H7 (cell line): ENCODE data around the gene CEMIP. TPM values are rescaled to one million over a fixed set of nuclear protein-coding genes. Genes with fewer than 3 reads are reported as not detected.
A peak's percentile ranks its signal among the peaks of the same experiment; 100 is the strongest.

Experiments used
- DNase-seq: peaks from one replicate; pipeline ENCODE4 v3.0.0; 2012
- H3K27me3 ChIP-seq: 2 replicates; pipeline ENCODE4 v1.6.0; 2011; ENCODE audit warnings: mild to moderate bottlenecking, low read length; ENCODE audit not compliant: control insufficient read depth, insufficient read depth
- H3K36me3 ChIP-seq: replicated peaks from 2 replicates; pipeline ENCODE4 v1.5.1; 2011; ENCODE audit warnings: low read length; ENCODE audit not compliant: control insufficient read depth, insufficient read depth
- H3K4me3 ChIP-seq: 2 replicates; pipeline ENCODE4 v1.5.1; 2011; ENCODE audit warnings: low read depth, mild to moderate bottlenecking, control low read depth, low read length, moderate library complexity; ENCODE audit not compliant: insufficient read depth
- total RNA-seq: library from RNA; depleted of rRNA; stranded (reverse); fragments of >200 nt; shearing (Covaris generic); gene quantifications from 2 replicates; pipeline ENCODE4 v1.2.3, GENCODE V29; 2014

Gene CEMIP
- total RNA-seq, 1 experiment from 2014 or later = 0.03 TPM

DNA sequence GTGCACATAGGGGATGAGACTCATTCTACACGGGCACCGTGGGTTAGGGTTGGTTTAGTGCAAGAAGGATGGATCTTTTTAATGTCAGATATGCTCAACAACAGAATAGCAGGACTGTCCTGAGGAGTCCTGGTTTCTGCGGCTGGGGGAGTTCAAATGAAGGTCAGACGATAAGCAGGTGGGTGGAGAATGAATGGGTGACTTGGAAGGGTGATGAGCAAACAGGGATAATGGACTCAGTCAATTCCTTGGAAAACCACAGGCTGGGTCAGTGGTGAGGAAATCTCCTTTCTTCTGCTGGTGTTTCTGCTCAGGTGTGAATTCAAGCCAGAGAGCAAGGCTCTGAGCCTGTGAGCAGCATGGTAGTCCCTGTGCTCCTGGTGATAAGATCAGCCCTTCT, 150.5 kb downstream of the CEMIP start:
- no peaks in the 10 kb centered on the region; the same call in 1 of the 2 replicates for H3K36me3 ChIP-seq
- no peak for DNase-seq
- no peaks in the 10 kb centered on the region for H3K27me3 ChIP-seq
- H3K4me3 ChIP-seq = no peak overlapping the region

DNA sequence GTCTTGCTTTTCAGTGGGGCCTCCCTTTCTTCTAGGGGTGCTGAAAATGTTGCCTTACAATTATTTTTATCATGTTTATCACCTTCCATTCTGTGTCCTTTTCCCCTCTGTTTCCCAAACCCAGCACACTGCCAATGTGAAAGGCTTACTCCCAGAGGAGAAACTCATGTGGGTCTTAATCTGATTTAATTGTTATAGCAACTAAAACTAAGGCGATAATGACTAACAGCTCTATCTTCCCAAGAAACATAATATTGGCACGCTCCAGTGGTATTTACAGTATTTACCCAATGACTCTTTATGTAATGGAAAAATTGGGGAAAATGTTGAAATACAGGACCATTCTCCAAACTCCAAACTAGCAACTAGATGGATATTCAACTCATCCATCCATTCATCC, 152.0 kb downstream of the CEMIP start:
- DNase-seq = no peak

DNA sequence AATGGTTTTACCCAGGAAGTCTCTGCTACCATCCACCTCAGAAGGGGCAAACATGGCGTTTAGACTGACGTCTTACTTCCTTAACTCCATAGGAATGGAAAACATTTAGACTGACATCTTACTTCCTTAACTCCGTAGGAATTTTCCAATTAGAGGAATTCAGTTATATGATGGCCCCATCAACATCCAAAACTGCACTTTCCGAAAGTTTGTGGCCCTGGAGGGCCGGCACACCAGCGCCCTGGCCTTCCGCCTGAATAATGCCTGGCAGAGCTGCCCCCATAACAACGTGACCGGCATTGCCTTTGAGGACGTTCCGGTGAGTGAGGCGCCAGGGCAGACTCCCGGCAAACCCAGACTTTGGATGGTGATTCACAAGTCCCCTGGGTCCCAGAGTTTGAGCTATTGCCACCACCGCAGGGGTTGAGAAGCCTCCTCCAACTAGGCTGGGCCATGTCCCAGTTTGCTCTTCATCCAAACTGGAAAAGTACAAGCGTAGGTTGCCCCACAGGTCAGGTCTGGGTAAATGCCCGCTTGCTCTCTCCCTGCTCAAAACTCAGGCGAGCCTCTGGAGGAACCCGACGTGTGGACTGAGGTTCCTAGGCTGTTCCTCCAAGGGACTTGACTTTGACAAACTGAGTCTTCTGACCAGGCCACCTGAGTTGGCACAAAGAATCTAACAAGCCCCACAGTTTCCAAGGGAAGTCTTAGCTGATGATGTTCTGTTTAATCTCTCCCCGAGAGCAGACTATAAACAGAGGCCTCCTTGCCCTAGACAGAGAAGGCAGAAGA, 152.7 kb downstream of the CEMIP start:
- no peak for DNase-seq
- Histone ChIP-seq H3K4me3 (no peak overlapping the region), H3K27me3 (no peaks in the 10 kb centered on the region), H3K36me3 (no peaks in the 10 kb centered on the region; the same call in 1 of the 2 replicates)

More for the DNA sequence above, 152.0 kb downstream of the CEMIP start:
- H3K36me3 ChIP-seq = no peaks in the 10 kb centered on the region; the same call in 1 of the 2 replicates
- no peak overlapping the region for H3K4me3 ChIP-seq
- H3K27me3 ChIP-seq = no peaks in the 10 kb centered on the region

DNA sequence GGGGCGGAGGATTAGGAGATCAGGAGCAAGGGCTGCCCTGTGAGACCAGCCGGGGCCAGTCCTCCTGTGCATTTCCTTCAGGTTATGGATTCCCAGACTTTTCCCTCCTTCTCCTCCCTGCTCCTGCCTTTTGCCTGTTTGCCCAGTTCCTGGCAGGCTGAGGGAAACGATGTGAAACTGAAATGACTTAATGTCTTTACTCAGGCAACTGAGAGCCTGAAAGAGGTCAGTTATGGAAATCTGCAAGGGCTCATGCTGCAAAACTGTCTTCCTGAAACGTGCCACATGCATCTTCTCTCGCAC, 153.3 kb downstream of the CEMIP start:
- no peaks in the 10 kb centered on the region; the same call in 1 of the 2 replicates for H3K36me3 ChIP-seq
- no peaks in the 10 kb centered on the region for H3K27me3 ChIP-seq
- no peak for DNase-seq
- no peak overlapping the region for H3K4me3 ChIP-seq

DNA sequence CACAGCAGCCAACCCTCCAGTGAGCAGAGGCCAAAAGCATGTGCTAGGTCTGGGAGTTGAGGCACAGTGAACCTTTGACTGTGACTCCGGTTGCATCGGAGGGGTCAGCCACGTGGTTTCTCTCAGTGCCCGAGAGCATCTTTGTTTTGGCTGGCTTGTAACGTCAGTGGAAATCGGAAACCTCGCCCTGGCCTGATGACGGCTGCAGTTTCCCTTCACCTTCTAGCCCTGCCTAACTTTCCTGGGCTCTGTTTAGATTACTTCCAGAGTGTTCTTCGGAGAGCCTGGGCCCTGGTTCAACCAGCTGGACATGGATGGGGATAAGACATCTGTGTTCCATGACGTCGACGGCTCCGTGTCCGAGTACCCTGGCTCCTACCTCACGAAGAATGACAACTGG, 153.8 kb downstream of the CEMIP start:
- Histone ChIP-seq H3K4me3 (no peak overlapping the region), H3K27me3 (no peaks in the 10 kb centered on the region), H3K36me3 (no peaks in the 10 kb centered on the region; the same call in 1 of the 2 replicates)
- no peak for DNase-seq

DNA sequence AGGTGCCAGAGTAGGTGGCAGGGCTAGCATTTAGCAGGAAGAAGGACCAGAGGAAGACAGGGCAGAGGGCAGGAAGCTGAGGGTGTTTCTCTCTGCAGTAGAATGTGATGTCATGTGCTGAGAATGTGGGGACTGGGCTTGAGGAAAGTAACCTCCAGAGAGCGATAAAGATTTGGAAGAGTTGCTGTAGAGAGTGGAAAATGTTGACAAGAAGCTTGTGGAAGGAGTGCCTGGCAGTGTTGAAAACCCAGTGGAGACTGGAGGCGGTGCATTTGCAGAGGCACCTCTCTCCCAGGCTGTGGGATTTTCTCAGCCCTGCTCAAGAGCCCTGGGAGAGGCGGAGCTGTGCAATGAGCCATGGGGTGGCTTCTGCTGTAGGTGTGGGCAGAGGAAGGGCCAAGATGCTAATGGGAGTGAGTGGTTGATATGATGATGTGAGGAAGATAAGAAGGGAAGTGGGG, 155.6 kb downstream of the CEMIP start:
- H3K4me3 ChIP-seq = no peak overlapping the region
- DNase-seq = peak; percentile 47
- H3K27me3 ChIP-seq = no peaks in the 10 kb centered on the region
- H3K36me3 ChIP-seq = no peaks in the 10 kb centered on the region

DNA sequence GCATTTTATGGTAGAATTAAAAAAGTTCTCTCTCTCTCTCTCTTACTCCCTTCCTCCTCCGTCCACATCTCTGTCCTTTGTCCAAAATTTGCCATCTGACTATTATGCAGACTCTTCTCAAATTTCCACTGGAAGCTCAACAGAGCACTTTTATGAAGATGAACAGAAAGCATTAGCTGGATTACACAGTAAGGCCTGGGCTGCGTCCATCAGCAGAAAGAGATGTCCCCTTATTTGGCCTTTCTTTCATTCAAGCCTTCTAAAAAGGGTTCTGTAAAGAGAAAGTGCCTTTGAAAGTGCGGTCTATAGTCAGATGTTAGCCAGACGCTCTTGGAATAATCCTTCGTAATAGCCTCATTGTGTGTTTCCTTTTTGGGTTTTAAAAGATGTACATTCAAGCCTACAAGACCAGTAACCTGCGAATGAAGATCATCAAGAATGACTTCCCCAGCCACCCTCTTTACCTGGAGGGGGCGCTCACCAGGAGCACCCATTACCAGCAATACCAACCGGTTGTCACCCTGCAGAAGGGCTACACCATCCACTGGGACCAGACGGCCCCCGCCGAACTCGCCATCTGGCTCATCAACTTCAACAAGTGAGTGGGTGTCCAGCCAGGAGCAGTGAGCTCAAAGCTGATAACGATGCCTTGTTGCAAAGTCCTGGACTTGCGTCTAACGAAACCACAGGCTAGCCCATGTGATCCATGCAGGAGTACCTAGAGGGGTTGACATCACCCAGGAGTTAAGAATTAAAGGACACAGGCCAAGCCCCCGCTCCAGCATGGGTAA, 157.3 kb downstream of the CEMIP start:
- no peak overlapping the region for H3K4me3 ChIP-seq
- DNase-seq = no peak
- H3K36me3 ChIP-seq = no peaks in the 10 kb centered on the region; the same call in 1 of the 2 replicates
- H3K27me3 ChIP-seq = no peaks in the 10 kb centered on the region

DNA sequence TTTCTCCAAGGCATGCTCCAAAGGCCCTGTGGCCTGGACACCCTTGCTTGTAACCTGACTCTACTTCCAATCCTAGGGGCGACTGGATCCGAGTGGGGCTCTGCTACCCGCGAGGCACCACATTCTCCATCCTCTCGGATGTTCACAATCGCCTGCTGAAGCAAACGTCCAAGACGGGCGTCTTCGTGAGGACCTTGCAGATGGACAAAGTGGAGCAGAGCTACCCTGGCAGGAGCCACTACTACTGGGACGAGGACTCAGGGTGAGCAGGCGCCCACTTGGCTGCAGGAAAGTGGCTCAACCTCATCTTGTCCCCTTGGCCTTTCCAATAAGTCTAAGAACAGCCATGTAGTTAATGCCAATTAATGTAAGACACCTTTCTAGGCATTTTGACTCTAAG, 158.5 kb downstream of the CEMIP start:
- Histone ChIP-seq H3K36me3 (peaks cover 1% of the 10 kb centered on the region; the same call in 1 of the 2 replicates), H3K4me3 (no peak overlapping the region), H3K27me3 (no peaks in the 10 kb centered on the region)
- DNase-seq = no peak

DNA sequence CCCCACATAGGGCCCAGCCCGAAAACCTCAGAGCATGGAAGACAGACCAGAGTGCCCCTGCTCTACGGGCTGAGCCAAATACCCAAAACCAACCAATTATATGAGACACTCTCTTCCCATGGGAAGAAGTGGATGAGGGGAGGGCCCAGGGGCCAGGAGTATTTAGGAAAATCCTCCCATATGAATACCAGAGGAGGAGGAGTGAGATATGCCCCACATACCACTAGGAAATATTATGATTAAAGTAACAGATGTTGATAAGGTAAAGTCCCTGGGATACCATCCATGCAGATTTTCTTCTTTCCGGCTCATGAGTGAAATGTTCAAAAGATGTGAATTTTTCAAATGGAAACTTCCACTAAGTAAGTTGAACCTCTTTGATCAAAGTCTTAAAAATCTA, 160.0 kb downstream of the CEMIP start:
- H3K27me3 ChIP-seq = no peaks in the 10 kb centered on the region
- DNase-seq = no peak
- no peak overlapping the region for H3K4me3 ChIP-seq
- peaks cover 1% of the 10 kb centered on the region; the same call in 1 of the 2 replicates for H3K36me3 ChIP-seq

DNA sequence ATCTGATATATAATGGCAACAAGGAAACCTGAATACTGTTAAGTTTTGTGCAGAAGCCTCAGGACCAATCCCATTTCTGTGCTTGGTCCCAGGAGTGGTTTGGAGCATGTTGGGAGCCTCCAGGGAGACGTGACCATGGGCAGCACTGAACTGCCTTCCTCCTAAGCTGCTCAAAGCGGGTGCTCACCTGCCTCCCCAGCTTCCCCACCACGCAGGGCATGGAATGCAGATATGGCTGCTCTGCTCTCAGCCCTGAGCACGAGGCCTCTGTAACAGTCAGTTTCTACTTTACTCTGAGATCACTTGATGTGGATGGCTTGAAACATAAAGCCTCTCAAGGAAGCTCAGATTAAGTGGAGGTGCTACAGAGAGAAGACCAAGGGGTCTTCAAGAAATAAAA, 161.2 kb downstream of the CEMIP start:
- H3K4me3 ChIP-seq = no peak overlapping the region
- no peaks in the 10 kb centered on the region for H3K27me3 ChIP-seq
- no peak for DNase-seq
- H3K36me3 ChIP-seq = peaks cover 1% of the 10 kb centered on the region; the same call in 1 of the 2 replicates

DNA sequence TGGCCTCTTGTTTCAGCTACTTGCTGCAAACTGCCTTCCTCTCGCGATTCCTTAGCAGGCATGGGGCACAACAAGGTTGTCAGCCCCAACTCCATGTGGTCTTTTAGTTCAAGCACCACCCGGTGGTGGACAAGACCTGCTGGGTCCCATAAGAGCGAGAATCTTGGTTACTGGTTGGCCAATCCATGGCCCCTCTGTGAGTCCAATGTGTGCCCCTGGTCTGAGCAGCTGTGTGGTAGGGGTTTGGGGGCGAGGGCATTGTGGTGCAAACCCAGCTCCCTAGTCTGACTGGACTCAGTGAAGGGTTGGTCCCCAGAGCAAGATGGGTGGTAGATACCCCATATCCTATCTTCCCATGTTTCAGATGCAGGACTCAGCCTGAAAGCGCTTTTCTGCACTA, 161.7 kb downstream of the CEMIP start:
- peaks cover 1% of the 10 kb centered on the region; the same call in 1 of the 2 replicates for H3K36me3 ChIP-seq
- DNase-seq = no peak
- H3K4me3 ChIP-seq = no peak overlapping the region
- H3K27me3 ChIP-seq = no peaks in the 10 kb centered on the region

DNA sequence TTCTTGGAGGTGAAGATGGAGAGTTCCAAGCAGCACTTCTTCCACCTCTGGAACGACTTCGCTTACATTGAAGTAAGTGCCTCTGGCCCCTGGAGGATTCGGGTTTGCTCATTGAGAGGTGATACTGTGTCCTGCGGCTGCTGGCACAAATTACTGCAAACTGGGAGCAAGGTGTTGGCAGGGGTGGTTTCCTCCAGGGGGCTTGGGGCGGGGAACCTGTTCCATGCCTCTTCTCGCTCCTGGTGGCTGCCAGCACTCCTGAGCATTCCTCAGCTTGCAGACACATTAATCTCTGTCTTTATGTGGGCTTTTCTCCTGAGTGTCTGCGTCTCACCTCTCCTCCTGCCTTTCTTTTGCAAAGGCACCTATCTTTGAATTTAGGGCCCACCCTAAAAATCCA, 163.1 kb downstream of the CEMIP start:
- Histone ChIP-seq H3K36me3 (peaks cover 7% of the 10 kb centered on the region), H3K4me3 (no peak overlapping the region), H3K27me3 (no peaks in the 10 kb centered on the region)
- no peak for DNase-seq

DNA sequence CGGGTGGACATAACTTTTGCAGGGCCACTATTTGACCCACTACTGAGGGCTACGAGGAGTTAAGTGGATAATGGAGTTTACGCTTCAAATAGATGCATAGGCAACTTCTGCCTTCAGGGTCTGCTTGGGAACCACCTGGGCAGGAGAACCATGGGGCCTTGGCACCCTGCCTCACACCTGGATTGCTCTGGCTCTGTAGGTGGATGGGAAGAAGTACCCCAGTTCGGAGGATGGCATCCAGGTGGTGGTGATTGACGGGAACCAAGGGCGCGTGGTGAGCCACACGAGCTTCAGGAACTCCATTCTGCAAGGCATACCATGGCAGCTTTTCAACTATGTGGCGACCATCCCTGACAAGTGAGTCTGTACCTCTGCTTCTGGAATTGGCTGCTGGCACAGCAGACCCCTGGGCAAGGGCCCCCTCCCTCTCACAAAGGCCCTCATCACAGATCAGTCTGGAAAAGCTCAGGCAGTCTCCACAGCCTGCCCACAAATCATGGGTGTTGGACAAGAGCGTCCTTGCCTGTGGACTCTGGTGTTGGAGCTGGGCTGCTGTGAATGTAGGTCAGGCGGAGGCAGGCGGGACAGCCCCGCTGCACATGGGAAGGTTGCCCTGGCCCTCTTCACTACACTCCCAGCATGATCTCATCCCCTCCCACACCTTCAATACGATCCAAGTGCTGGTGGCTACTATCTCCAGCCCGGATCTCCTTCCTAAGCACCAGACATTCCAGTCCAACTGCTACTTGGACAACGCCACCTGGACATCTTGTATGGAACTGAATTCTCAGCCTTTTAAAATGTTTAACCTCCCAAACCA, 163.8 kb downstream of the CEMIP start:
- Histone ChIP-seq H3K36me3 (peaks cover 7% of the 10 kb centered on the region), H3K4me3 (no peak overlapping the region), H3K27me3 (no peaks in the 10 kb centered on the region)
- no peak for DNase-seq

DNA sequence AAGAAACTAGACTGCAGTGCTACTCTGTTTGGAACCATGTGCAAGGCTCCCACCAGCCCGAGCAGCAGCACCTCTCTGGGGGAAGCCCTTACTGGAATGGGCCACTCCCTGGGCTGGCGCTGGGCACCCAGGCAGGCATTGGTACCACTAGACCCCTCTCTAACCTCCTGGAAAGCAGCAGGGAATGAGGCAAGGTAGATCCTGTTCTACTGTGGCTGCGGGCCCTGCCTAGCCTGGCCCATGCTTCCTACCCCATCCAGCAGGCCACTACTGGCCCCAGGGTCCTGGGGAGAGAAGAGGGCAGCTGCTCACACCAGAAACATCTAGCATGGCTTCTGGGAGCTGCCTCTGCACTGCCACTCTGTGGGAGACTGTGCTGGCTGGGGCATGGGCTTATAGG, 165.6 kb downstream of the CEMIP start:
- H3K27me3 ChIP-seq = no peaks in the 10 kb centered on the region
- H3K4me3 ChIP-seq = no peak overlapping the region
- no peak for DNase-seq
- H3K36me3 ChIP-seq = peaks cover 7% of the 10 kb centered on the region
